Transverse colon (tissue), 4 donors: ENCODE results near the gene LMAN1. TPM values are rescaled to one million over a fixed set of nuclear protein-coding genes. Genes with fewer than 3 reads are reported as not detected.

ENCODE experiments used
- DNase-seq: peaks from one replicate; pipeline ENCODE4 v3.0.0-alpha.2; 2019
- H3K27ac ChIP-seq, 4 donors: fragments of 200-600 bp; sonication (generic); 2 replicates each; pipeline ENCODE4 v1.5.1; 2016 to 2018; ENCODE audit warnings: inconsistent platforms in 4 of 4
- H3K27me3 ChIP-seq: fragments of 200-600 bp; sonication (generic); 2 replicates; pipeline ENCODE4 v1.5.1; 2017; ENCODE audit warnings: inconsistent platforms
- H3K36me3 ChIP-seq, 4 donors: fragments of 200-600 bp; sonication (generic); 2 replicates each; pipeline ENCODE4 v1.5.1; 2017 to 2019; ENCODE audit warnings: inconsistent platforms in 4 of 4
- H3K4me1 ChIP-seq, 4 donors: fragments of 200-600 bp; sonication (generic); 2 replicates each; pipeline ENCODE4 v1.5.1; 2017 to 2020; ENCODE audit warnings: inconsistent platforms in 4 of 4
- H3K4me3 ChIP-seq, 4 donors: fragments of 200-600 bp; sonication (generic); 1 replicate in 1 of 4; 2 replicates in 3 of 4; pipeline versions ENCODE4 v1.5.1 to v1.6.1; 2017 to 2019; ENCODE audit warnings: inconsistent platforms in 4 of 4
- H3K9me3 ChIP-seq, 2 donors: fragments of 200-600 bp; sonication (generic); 2 replicates each; pipeline ENCODE4 v1.5.1; 2017 to 2019; ENCODE audit warnings: inconsistent platforms in 2 of 2
- EP300 ChIP-seq: sonication (generic); formaldehyde crosslinking; IDR thresholded peaks from one replicate; pipeline ENCODE4 v1.6.1; 2017; ENCODE audit warnings: antibody characterized with exemption, low read depth
- POLR2A ChIP-seq: fragments of 450-650 bp; IDR thresholded peaks from one replicate; pipeline ENCODE4 v1.6.1; 2016; ENCODE audit warnings: antibody characterized with exemption, mild to moderate bottlenecking, moderate library complexity
- POLR2AphosphoS5 ChIP-seq, 3 donors: sonication (generic); formaldehyde crosslinking; IDR thresholded peaks; one replicate each; pipeline ENCODE4 v1.6.1; 2016; ENCODE audit warnings: antibody characterized with exemption in 3 of 3
- WGBS, 2 donors: methylation state at CpG; one replicate each; pipeline ENCODE4 v1.1.5; 2018; ENCODE audit warnings: low coverage in 1 of 2; 5-methylcytosine and 5-hydroxymethylcytosine counted together
- in situ Hi-C, 4 donors: fragments of 200-750 bp; cut with MboI; loops; one replicate each; pipeline versions ENCODE4 v1.15.0 to v1.15.1; 2017; ENCODE audit warnings: low sequenced_read_pairs in 3 of 4, low pct_ligation_motif_present in 1 of 4, low pct_unique_long_range_greater_than_20kb in 1 of 4
- intact Hi-C: fragments of 100-400 bp; cut with DNase I; formaldehyde crosslinking; loops from one replicate; pipeline ENCODE4 v1.15.1; 2023; ENCODE audit warnings: low total_unique reads
- total RNA-seq, 4 donors: library from RNA; depleted of rRNA; stranded (reverse); fragments of >200 nt; gene quantifications; one replicate each; pipeline ENCODE4 v1.1.0, GENCODE V29; 2016
- TF ChIP-seq, protein P1 (sequence below), 5 experiments: fragments of 200-600 bp in 3 of 5; fragments of 450-650 bp in 2 of 5; sonication (generic) in 3 of 5; IDR thresholded peaks; 1 replicate in 2 of 5; 2 replicates in 3 of 5; pipeline ENCODE4 v1.5.1; 2016 to 2017; ENCODE audit warnings: antibody characterized with exemption in 5 of 5, inconsistent platforms in 3 of 5, mild to moderate bottlenecking in 2 of 5, moderate library complexity in 1 of 5

LMAN1 gene
- total RNA-seq, 4 donors from 2014 or later: 27.1 to 80.8 (median 49.0) TPM

GRCh38 chr18:59328683-59329082 is 30.4 kb downstream of the LMAN1 start:
- peaks cover 0 to 69% (median 15%) of the 10 kb centered on the region in 4 donors for H3K36me3 ChIP-seq
- H3K4me1 ChIP-seq: no peaks in the 10 kb centered on the region
- DNase-seq: no peak
- intact Hi-C loops (no loop called here), in situ Hi-C loops (no loop called here)
- H3K27ac ChIP-seq: no peak overlapping the region
- WGBS, 2 donors: 97 to 99% methylated on average over 2 of the region's 2 CpGs
- H3K4me3 ChIP-seq: no peak overlapping the region
- no peaks in the 10 kb centered on the region for H3K27me3 ChIP-seq
- H3K9me3 ChIP-seq: no peaks in the 10 kb centered on the region
- TF ChIP-seq POLR2A (no peak), POLR2AphosphoS5 (IDR thresholded peaks at IDR 0.05) (no peak), EP300 (no peak)
- TF ChIP-seq, protein P1, sequence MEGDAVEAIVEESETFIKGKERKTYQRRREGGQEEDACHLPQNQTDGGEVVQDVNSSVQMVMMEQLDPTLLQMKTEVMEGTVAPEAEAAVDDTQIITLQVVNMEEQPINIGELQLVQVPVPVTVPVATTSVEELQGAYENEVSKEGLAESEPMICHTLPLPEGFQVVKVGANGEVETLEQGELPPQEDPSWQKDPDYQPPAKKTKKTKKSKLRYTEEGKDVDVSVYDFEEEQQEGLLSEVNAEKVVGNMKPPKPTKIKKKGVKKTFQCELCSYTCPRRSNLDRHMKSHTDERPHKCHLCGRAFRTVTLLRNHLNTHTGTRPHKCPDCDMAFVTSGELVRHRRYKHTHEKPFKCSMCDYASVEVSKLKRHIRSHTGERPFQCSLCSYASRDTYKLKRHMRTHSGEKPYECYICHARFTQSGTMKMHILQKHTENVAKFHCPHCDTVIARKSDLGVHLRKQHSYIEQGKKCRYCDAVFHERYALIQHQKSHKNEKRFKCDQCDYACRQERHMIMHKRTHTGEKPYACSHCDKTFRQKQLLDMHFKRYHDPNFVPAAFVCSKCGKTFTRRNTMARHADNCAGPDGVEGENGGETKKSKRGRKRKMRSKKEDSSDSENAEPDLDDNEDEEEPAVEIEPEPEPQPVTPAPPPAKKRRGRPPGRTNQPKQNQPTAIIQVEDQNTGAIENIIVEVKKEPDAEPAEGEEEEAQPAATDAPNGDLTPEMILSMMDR (IDR thresholded peaks at IDR 0.05): no peak

DNA sequence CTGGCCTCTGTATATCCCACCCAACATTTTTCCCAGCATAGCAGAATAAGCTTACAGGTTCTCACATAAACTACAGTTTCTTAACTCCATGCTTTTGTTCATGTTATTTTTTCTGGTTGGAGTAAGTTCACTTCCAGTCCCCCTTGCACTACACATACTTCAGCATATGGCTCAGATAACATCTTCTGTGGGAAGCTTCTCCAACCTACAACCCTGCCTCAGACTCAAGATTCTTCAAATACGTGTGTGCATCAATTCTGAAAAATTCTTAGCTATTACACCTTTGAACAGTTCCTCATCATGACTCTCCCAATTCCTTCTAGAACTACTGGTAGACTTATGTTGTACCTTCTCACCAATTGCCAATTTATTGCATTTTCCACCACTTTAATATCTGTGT is 33.1 kb downstream of the LMAN1 start:
- TF ChIP-seq, protein P1 (IDR thresholded peaks at IDR 0.05): no peak
- TF ChIP-seq EP300 (no peak), POLR2AphosphoS5 (IDR thresholded peaks at IDR 0.05) (no peak), POLR2A (no peak)

GRCh38 chr18:59324623-59324971 is 34.5 kb downstream of the LMAN1 start:
- intact Hi-C loops (no loop called here), in situ Hi-C loops (no loop called here)
- Histone ChIP-seq H3K27me3 (no peaks in the 10 kb centered on the region), H3K36me3 (peaks cover 0 to 29% (median 4%) of the 10 kb centered on the region in 4 donors), H3K27ac (no peak overlapping the region), H3K4me1 (no peaks in the 10 kb centered on the region), H3K4me3 (no peak overlapping the region), H3K9me3 (no peaks in the 10 kb centered on the region)
- no peak for TF ChIP-seq POLR2A
- TF ChIP-seq, protein P1 (IDR thresholded peaks at IDR 0.05): no peak
- no peak for TF ChIP-seq EP300
- TF ChIP-seq POLR2AphosphoS5 (IDR thresholded peaks at IDR 0.05): no peak
- WGBS, 2 donors: 89 to 100% methylated on average over 3 to 4 of the region's 4 CpGs
- no peak for DNase-seq

More for the DNA sequence above, 33.1 kb downstream of the LMAN1 start:
- Histone ChIP-seq H3K4me3 (no peak overlapping the region), H3K27me3 (no peaks in the 10 kb centered on the region), H3K27ac (no peak overlapping the region), H3K4me1 (no peaks in the 10 kb centered on the region), H3K9me3 (no peaks in the 10 kb centered on the region), H3K36me3 (peaks cover 0 to 43% (median 8%) of the 10 kb centered on the region in 4 donors)
- 83 to 100% methylated on average over 1 of the region's 1 CpG for WGBS, 2 donors
- in situ Hi-C loops (no loop called here), intact Hi-C loops (no loop called here)
- no peak for DNase-seq

DNA sequence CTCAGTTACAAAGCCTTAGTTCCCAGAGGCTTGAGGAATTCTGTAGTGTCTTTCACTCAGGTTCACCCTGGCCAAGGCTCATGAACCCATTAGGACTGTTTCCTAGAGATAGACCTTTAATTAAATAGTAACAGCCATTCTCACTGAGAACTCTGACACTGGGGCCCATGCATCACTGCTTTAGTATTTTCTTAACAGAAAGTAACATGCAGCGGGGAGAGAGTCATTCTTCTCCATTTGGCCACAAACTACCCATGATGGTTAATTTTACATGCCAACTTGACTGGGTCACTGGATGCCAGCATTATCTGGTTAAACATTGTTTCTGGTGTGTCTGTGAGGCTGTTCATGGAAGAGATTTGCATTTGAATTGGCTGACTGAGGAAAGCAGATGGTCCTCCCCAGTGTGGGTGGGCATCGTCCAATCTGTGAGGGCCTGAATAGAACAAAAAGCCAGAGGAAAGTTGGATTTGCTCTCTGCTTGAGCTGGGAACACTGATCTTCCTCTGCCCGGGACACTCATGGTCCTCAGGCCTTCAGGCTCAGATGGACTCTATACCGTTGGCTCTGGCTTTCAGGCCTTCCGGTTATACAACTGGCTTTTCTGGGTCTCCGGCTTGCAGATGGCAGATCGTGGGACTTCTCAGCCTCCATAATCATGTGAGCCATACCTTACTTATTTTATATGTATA is 35.0 kb downstream of the LMAN1 start:
- Histone ChIP-seq H3K4me1 (no peaks in the 10 kb centered on the region), H3K27me3 (no peaks in the 10 kb centered on the region), H3K9me3 (no peaks in the 10 kb centered on the region), H3K27ac (no peak overlapping the region), H3K36me3 (peaks cover 0 to 24% (median 4%) of the 10 kb centered on the region in 4 donors), H3K4me3 (no peak overlapping the region)
- intact Hi-C loops (no loop called here), in situ Hi-C loops (no loop called here)
- 97 to 100% methylated on average over 2 to 7 of the region's 7 CpGs for WGBS, 2 donors
- TF ChIP-seq, protein P1 (IDR thresholded peaks at IDR 0.05): no peak
- no peak for TF ChIP-seq POLR2AphosphoS5 (IDR thresholded peaks at IDR 0.05)
- no peak for TF ChIP-seq EP300
- no peak for TF ChIP-seq POLR2A
- DNase-seq: no peak
